GM23338 (cell line): ENCODE results near the gene TMPRSS13. TPM values are rescaled to one million over a fixed set of nuclear protein-coding genes. Genes with fewer than 3 reads are reported as not detected.

Experiments
- ATAC-seq: fragments of 200-7000 bp; cut with Tn5 transposase; 3 replicates; pipeline ENCODE4 v1.9.1; 2020
- DNase-seq: peaks from one replicate; pipeline ENCODE4 v3.0.0-alpha.2; 2015; ENCODE audit warnings: low spot score
- H2AFZ ChIP-seq: fragments of 200-600 bp; sonication (generic); 2 replicates; pipeline ENCODE4 v1.8.0; 2016; ENCODE audit warnings: antibody characterized with exemption, mild to moderate bottlenecking, moderate library complexity
- H3F3A ChIP-seq: fragments of 200-600 bp; sonication (generic); replicated peaks from 2 replicates; pipeline ENCODE4 v1.8.0; 2017; ENCODE audit warnings: antibody characterized with exemption, mixed run types, low read depth
- H3K27ac ChIP-seq: fragments of 200-600 bp; sonication (generic); 2 replicates; pipeline ENCODE4 v1.6.1; 2016; ENCODE audit warnings: low read depth
- H3K27me3 ChIP-seq: fragments of 200-600 bp; sonication (generic); 2 replicates; pipeline ENCODE4 v1.8.0; 2016; ENCODE audit warnings: mild to moderate bottlenecking, mixed run types, moderate library complexity; ENCODE audit not compliant: insufficient read depth
- H3K36me3 ChIP-seq: fragments of 200-600 bp; sonication (generic); 2 replicates; pipeline ENCODE4 v1.8.0; 2016; ENCODE audit warnings: mild to moderate bottlenecking; ENCODE audit not compliant: insufficient read depth
- H3K4me1 ChIP-seq: fragments of 200-600 bp; sonication (generic); 2 replicates; pipeline ENCODE4 v1.8.0; 2016; ENCODE audit warnings: mild to moderate bottlenecking, moderate library complexity; ENCODE audit not compliant: insufficient read depth
- H3K4me2 ChIP-seq: fragments of 200-600 bp; sonication (generic); 2 replicates; pipeline ENCODE4 v1.7.1; 2017; ENCODE audit warnings: mixed run types
- H3K4me3 ChIP-seq: fragments of 200-600 bp; sonication (generic); 2 replicates; pipeline ENCODE4 v1.6.1; 2016; ENCODE audit warnings: mixed run types
- H3K79me2 ChIP-seq: fragments of 200-600 bp; sonication (generic); replicated peaks from 2 replicates; pipeline ENCODE4 v1.8.0; 2017; ENCODE audit warnings: mild to moderate bottlenecking; ENCODE audit not compliant: insufficient read depth
- H3K9me2 ChIP-seq: fragments of 200-600 bp; sonication (generic); 2 replicates; pipeline ENCODE4 v1.8.0; 2017; ENCODE audit not compliant: insufficient read depth
- H4K20me1 ChIP-seq: fragments of 200-600 bp; sonication (generic); replicated peaks from 2 replicates; pipeline ENCODE4 v1.8.0; 2017; ENCODE audit warnings: mild to moderate bottlenecking; ENCODE audit not compliant: insufficient read depth
- H3K27ac Mint-ChIP-seq: 2 replicates; pipeline ENCODE4 v1.8.0; 2020; ENCODE audit warnings: inconsistent platforms, mild to moderate bottlenecking, moderate library complexity, mixed read lengths
- H3K27me3 Mint-ChIP-seq: 3 replicates; pipeline ENCODE4 v1.8.0; 2022; ENCODE audit warnings: low read depth, mild to moderate bottlenecking, moderate library complexity, mixed read lengths, inconsistent platforms; ENCODE audit not compliant: insufficient read depth, poor library complexity
- H3K36me3 Mint-ChIP-seq: 3 replicates; pipeline ENCODE4 v1.8.0; 2021; ENCODE audit warnings: low read depth, mild to moderate bottlenecking, inconsistent platforms, moderate library complexity, mixed read lengths
- H3K4me1 Mint-ChIP-seq: 3 replicates; pipeline ENCODE4 v1.8.0; 2020; ENCODE audit warnings: mild to moderate bottlenecking, inconsistent platforms, mixed read lengths
- H3K4me3 Mint-ChIP-seq: 3 replicates; pipeline ENCODE4 v1.8.0; 2021; ENCODE audit warnings: moderate library complexity, mild to moderate bottlenecking, inconsistent platforms, mixed read lengths
- H3K9me3 Mint-ChIP-seq: 3 replicates; pipeline ENCODE4 v1.8.0; 2020; ENCODE audit warnings: moderate library complexity, mild to moderate bottlenecking, inconsistent platforms, mixed read lengths
- EZH2 ChIP-seq: fragments of 200-600 bp; sonication (generic); IDR thresholded peaks from one replicate; pipeline ENCODE4 v1.8.0; 2017; ENCODE audit warnings: antibody characterized with exemption, mild to moderate bottlenecking, low read depth; ENCODE audit not compliant: unreplicated experiment
- NANOG ChIP-seq: IDR thresholded peaks from 2 replicates; pipeline ENCODE4 v1.6.1; 2016; ENCODE audit warnings: antibody characterized with exemption, borderline replicate concordance
- REST ChIP-seq: IDR thresholded peaks from one replicate; pipeline ENCODE4 v1.6.1; 2018; ENCODE audit warnings: antibody characterized with exemption; ENCODE audit not compliant: unreplicated experiment
- ZNF114 ChIP-seq: fragments of 250-450 bp; sonication (Bioruptor Pico); IDR thresholded peaks from 2 replicates; pipeline ENCODE4 v1.5.0; 2020; ENCODE audit warnings: mild to moderate bottlenecking, moderate library complexity
- polyA plus RNA-seq: library from polyadenylated mRNA; unstranded; fragments of >200 nt; fragmentation: Nextera tagmentation; extraction: Ambion mirVana; gene quantifications from 2 replicates; pipeline ENCODE4 v1.2.1, GENCODE V29; 2016
- total RNA-seq: library from RNA; depleted of rRNA; stranded (reverse); fragments of >200 nt; shearing (Covaris generic); gene quantifications from 2 replicates; pipeline ENCODE4 v1.2.3, GENCODE V29; 2014
- TF ChIP-seq, protein P1 (sequence below): IDR thresholded peaks from 2 replicates; pipeline ENCODE4 v1.6.1; 2016; ENCODE audit warnings: antibody characterized with exemption

TMPRSS13 gene
- total and polyA plus RNA-seq, 2 experiments from 2014 or later = 0.31 TPM; not detected in 1

- TF ChIP-seq NANOG (no peak), ZNF114 (CRISPR knock-in tag) (no peak)
- TF ChIP-seq, protein P1, sequence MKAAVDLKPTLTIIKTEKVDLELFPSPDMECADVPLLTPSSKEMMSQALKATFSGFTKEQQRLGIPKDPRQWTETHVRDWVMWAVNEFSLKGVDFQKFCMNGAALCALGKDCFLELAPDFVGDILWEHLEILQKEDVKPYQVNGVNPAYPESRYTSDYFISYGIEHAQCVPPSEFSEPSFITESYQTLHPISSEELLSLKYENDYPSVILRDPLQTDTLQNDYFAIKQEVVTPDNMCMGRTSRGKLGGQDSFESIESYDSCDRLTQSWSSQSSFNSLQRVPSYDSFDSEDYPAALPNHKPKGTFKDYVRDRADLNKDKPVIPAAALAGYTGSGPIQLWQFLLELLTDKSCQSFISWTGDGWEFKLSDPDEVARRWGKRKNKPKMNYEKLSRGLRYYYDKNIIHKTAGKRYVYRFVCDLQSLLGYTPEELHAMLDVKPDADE = no peak
Measured at GRCh38 chr11:117972629-117973502, 43.7 kb upstream of the TMPRSS13 start (continued).

- Histone ChIP-seq H3K4me1 (no peaks in the 10 kb centered on the region), H2AFZ (no peak overlapping the region), H3K27ac (no peak overlapping the region), H3K27me3 (no peaks in the 10 kb centered on the region), H3K36me3 (no peaks in the 10 kb centered on the region), H3K79me2 (no peaks in the 10 kb centered on the region), H3K4me3 (no peak overlapping the region), H3F3A (no peaks in the 10 kb centered on the region), H4K20me1 (no peaks in the 10 kb centered on the region), H3K4me2 (no peak overlapping the region), H3K9me2 (no peaks in the 10 kb centered on the region)
- Mint-ChIP-seq H3K9me3 (no peaks in the 10 kb centered on the region), H3K27ac (no peak overlapping the region), H3K4me3 (no peak overlapping the region), H3K27me3 (peaks cover 8% of the 10 kb centered on the region), H3K36me3 (no peaks in the 10 kb centered on the region), H3K4me1 (no peaks in the 10 kb centered on the region)
- no peak for DNase-seq
- no peak for ATAC-seq
- TF ChIP-seq EZH2 (no peak), REST (no peak)
- TF ChIP-seq, protein P1 = no peak
Measured at GRCh38 chr11:117972044-117972443, 42.8 kb upstream of the TMPRSS13 start.
